Caco-2 (cell line): ENCODE data around the gene TPCN1. TPM values are rescaled to one million over a fixed set of nuclear protein-coding genes. Genes with fewer than 3 reads are reported as not detected.

ENCODE experiments used
- BruUV-seq: library from RNA; stranded (reverse); fragments of 400-500 nt; replicated peaks from 2 replicates; lab custom pipeline; 2021; lab: Mats Ljungman, UMichigan
- CTCF ChIA-PET: fragments of 300-600 bp; sonication (Branson Sonifier 250); formaldehyde crosslinking; loops from one replicate; lab custom pipeline; 2022; ENCODE audit warnings: antibody characterized with exemption; lab: Charles Lee
- POLR2A ChIA-PET: fragments of 300-600 bp; sonication (Branson Sonifier 250); formaldehyde crosslinking; loops from one replicate; lab custom pipeline; 2022; ENCODE audit warnings: antibody characterized with exemption; lab: Charles Lee
- DNase-seq, 2 experiments: peaks; one replicate each; pipeline versions ENCODE4 v3.0.0 to v3.0.0-alpha.2; 2020 to 2022
- H3K27me3 ChIP-seq: replicated peaks from 2 replicates; pipeline ENCODE4 v1.6.0; 2011; ENCODE audit warnings: low read length; ENCODE audit not compliant: control insufficient read depth, insufficient read depth
- H3K36me3 ChIP-seq: 2 replicates; pipeline ENCODE4 v1.5.1; 2011; ENCODE audit warnings: low read length; ENCODE audit not compliant: control insufficient read depth, insufficient read depth
- H3K4me1 ChIP-seq: fragments of 250-450 bp; sonication (Bioruptor Pico); 2 replicates; pipeline ENCODE4 v1.5.1; 2020; ENCODE audit warnings: mild to moderate bottlenecking
- H3K4me3 ChIP-seq: 2 replicates; pipeline ENCODE4 v1.5.1; 2011; ENCODE audit warnings: low read depth, mild to moderate bottlenecking, control low read depth, low read length
- H3K9me3 ChIP-seq: fragments of 250-450 bp; sonication (Bioruptor Pico); 2 replicates; pipeline ENCODE4 v1.5.1; 2020; ENCODE audit warnings: mild to moderate bottlenecking, moderate library complexity
- H3K27ac Mint-ChIP-seq: one replicate; pipeline ENCODE4 v1.8.0; 2022; ENCODE audit warnings: mixed read lengths; ENCODE audit not compliant: unreplicated experiment
- H3K27me3 Mint-ChIP-seq: one replicate; pipeline ENCODE4 v1.8.0; 2022; ENCODE audit warnings: mixed read lengths; ENCODE audit not compliant: insufficient read depth, unreplicated experiment
- H3K36me3 Mint-ChIP-seq: one replicate; pipeline ENCODE4 v1.8.0; 2022; ENCODE audit warnings: mild to moderate bottlenecking, mixed read lengths; ENCODE audit not compliant: insufficient read depth, unreplicated experiment
- H3K4me1 Mint-ChIP-seq: one replicate; pipeline ENCODE4 v1.8.0; 2022; ENCODE audit warnings: low read depth, mixed read lengths; ENCODE audit not compliant: unreplicated experiment
- H3K4me3 Mint-ChIP-seq: one replicate; pipeline ENCODE4 v1.8.0; 2022; ENCODE audit warnings: mild to moderate bottlenecking, moderate library complexity, mixed read lengths; ENCODE audit not compliant: unreplicated experiment
- H3K9me3 Mint-ChIP-seq: one replicate; pipeline ENCODE4 v1.8.0; 2022; ENCODE audit warnings: mixed read lengths; ENCODE audit not compliant: unreplicated experiment
- intact Hi-C: fragments of 100-400 bp; cut with micrococcal nuclease; formaldehyde crosslinking; loops from one replicate; pipeline ENCODE4 v1.10.0; 2022; ENCODE audit not compliant: unreplicated experiment
- total RNA-seq: library from RNA; stranded (reverse); gene quantifications from 2 replicates; pipeline ENCODE4 v1.2.3, GENCODE V29; 2022
- TF ChIP-seq, protein P1 (sequence below), 2 experiments: fragments of 200-600 bp in 1 of 2; IDR thresholded peaks; 1 replicate in 1 of 2; 2 replicates in 1 of 2; pipeline versions ENCODE4 v1.5.1 to v1.8.0; 2011 to 2022; ENCODE audit warnings: antibody characterized with exemption in 1 of 2, control low read depth in 1 of 2, inconsistent platforms in 1 of 2, low read depth in 1 of 2, low read length in 1 of 2, mild to moderate bottlenecking in 1 of 2, moderate library complexity in 1 of 2; ENCODE audit not compliant: insufficient read depth in 1 of 2, severe bottlenecking in 1 of 2, unreplicated experiment in 1 of 2

The TPCN1 gene
- total RNA-seq, 1 experiment from 2014 or later: 54.4 TPM

DNA sequence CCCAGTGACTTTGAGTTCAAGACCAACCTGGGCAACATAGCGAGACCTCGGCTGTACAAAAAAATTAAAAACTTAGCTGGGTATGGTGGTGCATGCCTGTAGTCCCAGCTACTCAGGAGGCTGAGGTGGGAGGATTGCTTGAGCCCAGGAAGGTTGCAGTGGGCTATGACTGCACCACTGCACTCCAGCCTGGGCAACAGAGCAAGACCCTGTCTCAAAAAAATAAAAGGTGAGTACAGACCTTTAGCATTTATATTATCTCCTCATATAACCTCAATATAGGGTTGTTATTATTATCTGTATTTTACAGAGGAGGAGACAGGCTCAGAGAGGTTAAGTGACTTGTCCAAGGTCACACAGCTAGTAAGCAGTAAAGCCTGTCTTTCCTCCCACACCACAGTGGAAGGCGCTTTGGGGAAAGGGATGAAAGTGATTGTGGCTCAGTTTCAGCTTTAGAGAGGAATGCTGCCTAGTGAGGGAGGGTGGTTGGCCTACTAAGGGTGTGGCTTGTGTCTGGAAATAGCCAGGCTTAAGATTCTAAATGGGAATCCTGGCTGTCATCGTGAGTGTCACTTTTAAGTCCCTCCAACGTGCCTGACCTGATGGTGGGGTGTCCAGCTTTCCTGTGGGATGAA is 7.2 kb downstream of the TPCN1 start:
- peak; percentile 61 to 65 for DNase-seq
- Histone ChIP-seq H3K4me1 (peaks cover 61% of the 10 kb centered on the region), H3K27me3 (no peaks in the 10 kb centered on the region), H3K36me3 (peaks cover 15% of the 10 kb centered on the region), H3K9me3 (no peaks in the 10 kb centered on the region), H3K4me3 (no peak overlapping the region)
- CTCF ChIA-PET: no interaction called here
- Mint-ChIP-seq H3K4me3 (no peak overlapping the region), H3K9me3 (no peaks in the 10 kb centered on the region), H3K36me3 (peaks cover 35% of the 10 kb centered on the region), H3K27ac (peak overlapping the region; percentile 95), H3K4me1 (peaks cover 20% of the 10 kb centered on the region), H3K27me3 (no peaks in the 10 kb centered on the region)
- TF ChIP-seq, protein P1, sequence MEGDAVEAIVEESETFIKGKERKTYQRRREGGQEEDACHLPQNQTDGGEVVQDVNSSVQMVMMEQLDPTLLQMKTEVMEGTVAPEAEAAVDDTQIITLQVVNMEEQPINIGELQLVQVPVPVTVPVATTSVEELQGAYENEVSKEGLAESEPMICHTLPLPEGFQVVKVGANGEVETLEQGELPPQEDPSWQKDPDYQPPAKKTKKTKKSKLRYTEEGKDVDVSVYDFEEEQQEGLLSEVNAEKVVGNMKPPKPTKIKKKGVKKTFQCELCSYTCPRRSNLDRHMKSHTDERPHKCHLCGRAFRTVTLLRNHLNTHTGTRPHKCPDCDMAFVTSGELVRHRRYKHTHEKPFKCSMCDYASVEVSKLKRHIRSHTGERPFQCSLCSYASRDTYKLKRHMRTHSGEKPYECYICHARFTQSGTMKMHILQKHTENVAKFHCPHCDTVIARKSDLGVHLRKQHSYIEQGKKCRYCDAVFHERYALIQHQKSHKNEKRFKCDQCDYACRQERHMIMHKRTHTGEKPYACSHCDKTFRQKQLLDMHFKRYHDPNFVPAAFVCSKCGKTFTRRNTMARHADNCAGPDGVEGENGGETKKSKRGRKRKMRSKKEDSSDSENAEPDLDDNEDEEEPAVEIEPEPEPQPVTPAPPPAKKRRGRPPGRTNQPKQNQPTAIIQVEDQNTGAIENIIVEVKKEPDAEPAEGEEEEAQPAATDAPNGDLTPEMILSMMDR (IDR thresholded peaks at IDR 0.05; ENCODE audit: insufficient read depth in 1 of 2, low read depth in 1 of 2, low read length in 1 of 2, severe bottlenecking in 1 of 2, unreplicated experiment in 1 of 2): no peak
- intact Hi-C loops: no loop called here
- POLR2A ChIA-PET: no interaction called here
- BruUV-seq: no TSS peak

DNA sequence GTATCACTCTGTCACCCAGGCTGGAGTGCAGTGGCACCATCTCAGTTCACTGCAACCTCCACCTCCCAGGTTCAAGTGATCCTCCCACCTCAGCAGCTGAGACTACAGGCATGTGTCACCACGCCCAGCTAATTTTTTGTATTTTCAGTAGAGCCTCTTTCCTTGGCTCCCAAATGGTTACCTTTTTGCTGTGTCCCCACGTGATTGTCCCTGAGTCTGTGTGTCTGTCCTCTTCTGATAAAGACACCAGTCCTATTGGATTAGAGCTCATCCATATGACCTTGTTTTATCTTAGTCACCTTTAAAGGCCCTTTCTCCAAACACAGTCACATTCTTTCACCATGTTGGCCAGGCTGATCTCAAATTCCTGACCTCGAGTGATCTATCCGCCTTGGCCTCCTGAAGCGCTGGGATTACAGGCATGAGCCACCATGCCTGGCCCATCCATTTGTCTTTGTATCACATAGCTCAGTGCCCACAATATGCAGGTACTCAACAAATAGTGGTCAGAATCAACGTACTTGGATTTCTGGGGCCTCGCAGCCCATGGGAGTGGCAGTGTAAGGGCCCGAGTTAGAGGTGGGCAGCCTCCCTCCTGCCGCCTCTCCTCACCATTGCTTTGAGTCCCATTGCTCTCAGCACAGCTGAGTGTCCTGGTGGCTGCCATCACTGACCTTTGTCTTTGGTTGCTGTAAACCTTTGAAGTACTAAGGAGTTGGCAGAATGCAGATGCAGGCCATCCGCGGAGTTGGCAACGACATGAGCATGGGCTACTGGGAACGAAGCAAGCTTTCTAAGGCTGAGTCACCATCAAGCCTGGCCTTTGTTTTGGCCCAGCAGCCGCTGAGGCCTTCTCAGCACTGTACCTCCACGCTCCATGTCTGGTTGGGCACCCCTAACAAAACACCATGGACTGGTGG is 9.3 kb downstream of the TPCN1 start:
- DNase-seq: peak; percentile 79 to 85
- BruUV-seq: no TSS peak
- H3K9me3 Mint-ChIP-seq: no peaks in the 10 kb centered on the region
- peak overlapping the region; percentile 95 for H3K27ac Mint-ChIP-seq
- Histone ChIP-seq H3K4me1 (peaks cover 64% of the 10 kb centered on the region), H3K27me3 (no peaks in the 10 kb centered on the region), H3K9me3 (no peaks in the 10 kb centered on the region), H3K4me3 (no peak overlapping the region), H3K36me3 (peaks cover 17% of the 10 kb centered on the region)
- peak overlapping the region; percentile 47 for H3K4me3 Mint-ChIP-seq
- intact Hi-C loops: loop anchor here (1.0 kb wide), 3 partner anchors 9 to 15 kb away; partner anchors contain the start of gene TPCN1
- POLR2A ChIA-PET: interaction anchor here (0.5 to 2.2 kb wide), 7 partner anchors 9 to 105 kb away, joined by 3 to 38 read pairs (median 7); partner anchors contain the start of genes DDX54, RITA1, SLC8B1 and TPCN1
- no peaks in the 10 kb centered on the region for H3K27me3 Mint-ChIP-seq
- CTCF ChIA-PET: interaction anchor here (0.8 to 1.1 kb wide), 2 partner anchors 15 to 33 kb away, joined by 9 to 17 read pairs; no protein-coding TSS in a partner anchor
- TF ChIP-seq, protein P1 (IDR thresholded peaks at IDR 0.05; ENCODE audit: insufficient read depth in 1 of 2, low read depth in 1 of 2, low read length in 1 of 2, severe bottlenecking in 1 of 2, unreplicated experiment in 1 of 2): no peak
- peaks cover 44% of the 10 kb centered on the region for H3K36me3 Mint-ChIP-seq
- H3K4me1 Mint-ChIP-seq: peaks cover 38% of the 10 kb centered on the region
